ENCODE measurements around the gene SYVN1. TPM values are rescaled to one million over a fixed set of nuclear protein-coding genes. Genes with fewer than 3 reads are reported as not detected.

SYVN1 gene
- total RNA-seq, 1 experiment from 2014 or later = 45.9 TPM

DNA sequence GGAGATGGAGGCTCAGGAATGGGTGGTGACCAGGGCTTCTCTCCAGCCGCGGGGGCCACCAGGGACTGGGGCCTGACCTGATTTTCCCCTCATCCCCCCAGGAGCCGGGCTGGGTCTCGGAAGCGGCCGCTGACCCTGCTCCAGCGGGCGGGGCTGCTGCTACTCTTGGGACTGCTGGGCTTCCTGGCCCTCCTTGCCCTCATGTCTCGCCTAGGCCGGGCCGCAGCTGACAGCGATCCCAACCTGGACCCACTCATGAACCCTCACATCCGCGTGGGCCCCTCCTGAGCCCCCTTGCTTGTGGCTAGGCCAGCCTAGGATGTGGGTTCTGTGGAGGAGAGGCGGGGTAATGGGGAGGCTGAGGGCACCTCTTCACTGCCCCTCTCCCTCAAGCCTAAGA is 46.5 kb downstream of the SYVN1 start:
- no peaks in the 10 kb centered on the region for H3K27me3 ChIP-seq (ENCODE audit: insufficient read depth, low read length)
- H3K27ac ChIP-seq (ENCODE audit: low read depth, low read length) = no peak overlapping the region
- DNase-seq (ENCODE audit: low read depth, low spot score) (no peak), ATAC-seq (no peak)
- ChIA-PET RAD21 (ENCODE audit: low non-redundant PET in 1 of 2, low total read pairs in 2 of 2, uncharacterized antibody in 2 of 2, unreplicated experiment in 2 of 2) (no interaction called here), POLR2A (no interaction called here), CTCF (no interaction called here)
- no peak overlapping the region for H3K9ac ChIP-seq (ENCODE audit: low read length)
- no peak overlapping the region for H2AFZ ChIP-seq (ENCODE audit: low read depth, low read length, poor library complexity, severe bottlenecking)
- no peak overlapping the region for H3K4me2 ChIP-seq (ENCODE audit: low read length)
- no peak for TF ChIP-seq ELF1 (IDR thresholded peaks at IDR 0.05; ENCODE audit: borderline replicate concordance, low read depth)
- no peak for TF ChIP-seq CEBPB (IDR thresholded peaks at IDR 0.05; ENCODE audit: low read depth)
- no peak for TF ChIP-seq EZH2phosphoT487 (IDR thresholded peaks at IDR 0.05; ENCODE audit: borderline replicate concordance)
- TF ChIP-seq MAX (IDR thresholded peaks at IDR 0.05) = no peak
- TF ChIP-seq POLR2AphosphoS5 (IDR thresholded peaks at IDR 0.05; ENCODE audit: low read depth, low read length) = no peak
- TF ChIP-seq, protein P1, sequence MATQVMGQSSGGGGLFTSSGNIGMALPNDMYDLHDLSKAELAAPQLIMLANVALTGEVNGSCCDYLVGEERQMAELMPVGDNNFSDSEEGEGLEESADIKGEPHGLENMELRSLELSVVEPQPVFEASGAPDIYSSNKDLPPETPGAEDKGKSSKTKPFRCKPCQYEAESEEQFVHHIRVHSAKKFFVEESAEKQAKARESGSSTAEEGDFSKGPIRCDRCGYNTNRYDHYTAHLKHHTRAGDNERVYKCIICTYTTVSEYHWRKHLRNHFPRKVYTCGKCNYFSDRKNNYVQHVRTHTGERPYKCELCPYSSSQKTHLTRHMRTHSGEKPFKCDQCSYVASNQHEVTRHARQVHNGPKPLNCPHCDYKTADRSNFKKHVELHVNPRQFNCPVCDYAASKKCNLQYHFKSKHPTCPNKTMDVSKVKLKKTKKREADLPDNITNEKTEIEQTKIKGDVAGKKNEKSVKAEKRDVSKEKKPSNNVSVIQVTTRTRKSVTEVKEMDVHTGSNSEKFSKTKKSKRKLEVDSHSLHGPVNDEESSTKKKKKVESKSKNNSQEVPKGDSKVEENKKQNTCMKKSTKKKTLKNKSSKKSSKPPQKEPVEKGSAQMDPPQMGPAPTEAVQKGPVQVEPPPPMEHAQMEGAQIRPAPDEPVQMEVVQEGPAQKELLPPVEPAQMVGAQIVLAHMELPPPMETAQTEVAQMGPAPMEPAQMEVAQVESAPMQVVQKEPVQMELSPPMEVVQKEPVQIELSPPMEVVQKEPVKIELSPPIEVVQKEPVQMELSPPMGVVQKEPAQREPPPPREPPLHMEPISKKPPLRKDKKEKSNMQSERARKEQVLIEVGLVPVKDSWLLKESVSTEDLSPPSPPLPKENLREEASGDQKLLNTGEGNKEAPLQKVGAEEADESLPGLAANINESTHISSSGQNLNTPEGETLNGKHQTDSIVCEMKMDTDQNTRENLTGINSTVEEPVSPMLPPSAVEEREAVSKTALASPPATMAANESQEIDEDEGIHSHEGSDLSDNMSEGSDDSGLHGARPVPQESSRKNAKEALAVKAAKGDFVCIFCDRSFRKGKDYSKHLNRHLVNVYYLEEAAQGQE (IDR thresholded peaks at IDR 0.05; ENCODE audit: low read depth) = no peak
- no peak for TF ChIP-seq POLR2A (IDR thresholded peaks at IDR 0.05; ENCODE audit: borderline replicate concordance, extremely low read depth, insufficient read depth, insufficient read length)
- no peak for TF ChIP-seq YY1 (IDR thresholded peaks at IDR 0.05; ENCODE audit: extremely low read depth, insufficient replicate concordance, low read depth, low read length)
- no peak for TF ChIP-seq FOSL1 (IDR thresholded peaks at IDR 0.05; ENCODE audit: low read depth)
- TF ChIP-seq EGR1 (IDR thresholded peaks at IDR 0.05; ENCODE audit: low read depth) = no peak
- TF ChIP-seq ZNF274 (IDR thresholded peaks at IDR 0.05; ENCODE audit: low read depth, low read length) = no peak
- no peak for TF ChIP-seq SIN3A (IDR thresholded peaks at IDR 0.05; ENCODE audit: low read depth)
- no peak for TF ChIP-seq TCF7L2 (IDR thresholded peaks at IDR 0.05; ENCODE audit: borderline replicate concordance, extremely low read depth, insufficient read depth, insufficient read length)
- TF ChIP-seq, protein P2, sequence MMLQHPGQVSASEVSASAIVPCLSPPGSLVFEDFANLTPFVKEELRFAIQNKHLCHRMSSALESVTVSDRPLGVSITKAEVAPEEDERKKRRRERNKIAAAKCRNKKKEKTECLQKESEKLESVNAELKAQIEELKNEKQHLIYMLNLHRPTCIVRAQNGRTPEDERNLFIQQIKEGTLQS (IDR thresholded peaks at IDR 0.05) = no peak
- no peak for TF ChIP-seq RAD21 (IDR thresholded peaks at IDR 0.05; ENCODE audit: low read depth)
- no peak for TF ChIP-seq ZFX (IDR thresholded peaks at IDR 0.05)
- TF ChIP-seq ZBTB33 (IDR thresholded peaks at IDR 0.05; ENCODE audit: extremely low read depth, insufficient replicate concordance, low read length) = no peak
- H4K20me1 ChIP-seq (ENCODE audit: insufficient read depth) = no peaks in the 10 kb centered on the region
- BruUV-seq (replicated peaks) = no TSS peak
- H3K9me2 ChIP-seq (ENCODE audit: insufficient read depth) = no peaks in the 10 kb centered on the region
- H3K79me2 ChIP-seq (ENCODE audit: insufficient read depth, low read length) = peaks cover 16% of the 10 kb centered on the region
- no peaks in the 10 kb centered on the region for H3K9me3 ChIP-seq (ENCODE audit: control insufficient read depth in 1 of 2, insufficient read depth in 1 of 2, low read depth in 1 of 2, low read length in 2 of 2)
- H3K4me3 ChIP-seq (replicated peaks in 1 of 2; ENCODE audit: low read depth in 1 of 2, low read length in 2 of 2) = no peak overlapping the region
- peaks cover 4 to 12% of the 10 kb centered on the region in 2 experiments; a peak in 3 of 4 replicates for H3K4me1 ChIP-seq (ENCODE audit: control insufficient read depth in 1 of 2, insufficient read depth in 2 of 2, low read length in 2 of 2)
- H3K36me3 ChIP-seq (ENCODE audit: control insufficient read depth in 1 of 2, insufficient read depth in 2 of 2, low read length in 2 of 2) = peaks cover 0 to 18% of the 10 kb centered on the region in 2 experiments; a peak in 1 of 4 replicates
- intact Hi-C loops (cut with micrococcal nuclease) = no loop called here
